ENCODE data around the gene AMBRA1.
"Not testable (repeated sequence)": the region's sequence is repeated elsewhere in the genome, so short reads cannot be mapped to it uniquely, and the experiment has no call there.

The AMBRA1 gene

GRCh38 chr11:46612326-46612725, 18.5 kb upstream of the AMBRA1 start:
- DNase-seq (ENCODE audit: low read depth), result no peak

- peak; percentile 26 for DNase-seq (ENCODE audit: low read depth)
Observed at GRCh38 chr11:46611526-46612304, 17.9 kb upstream of the AMBRA1 start.

- no peak for DNase-seq (ENCODE audit: low read depth)
Observed at GRCh38 chr11:46609386-46609785, 15.6 kb upstream of the AMBRA1 start.

- peak; percentile 29 for DNase-seq (ENCODE audit: low read depth)
Observed at GRCh38 chr11:46607516-46607915, 13.7 kb upstream of the AMBRA1 start.

GRCh38 chr11:46604796-46605195, 11.0 kb upstream of the AMBRA1 start:
- DNase-seq (ENCODE audit: low read depth), result no peak

- DNase-seq (ENCODE audit: low read depth), result no peak
Observed at GRCh38 chr11:46603704-46604308, 10.0 kb upstream of the AMBRA1 start.

GRCh38 chr11:46601129-46601528, 7.3 kb upstream of the AMBRA1 start:
- DNase-seq (ENCODE audit: low read depth), result no peak

- DNase-seq (ENCODE audit: low read depth), result peak; percentile 36
Observed at GRCh38 chr11:46600194-46600960, 6.6 kb upstream of the AMBRA1 start.

GRCh38 chr11:46599340-46600193, 5.7 kb upstream of the AMBRA1 start:
- peak; percentile 26 for DNase-seq (ENCODE audit: low read depth)

GRCh38 chr11:46597609-46598219, 3.9 kb upstream of the AMBRA1 start:
- DNase-seq (ENCODE audit: low read depth), result peak; percentile 85

GRCh38 chr11:46597155-46597554, 3.3 kb upstream of the AMBRA1 start:
- DNase-seq (ENCODE audit: low read depth), result no peak

- DNase-seq (ENCODE audit: low read depth), result no peak
Observed at GRCh38 chr11:46594785-46595184, 962 bp upstream of the AMBRA1 start.

GRCh38 chr11:46594374-46594700, 514 bp upstream of the AMBRA1 start:
- DNase-seq (ENCODE audit: low read depth), result no peak

GRCh38 chr11:46590740-46591605, 2.9 kb downstream of the AMBRA1 start:
- no peak for DNase-seq (ENCODE audit: low read depth)

GRCh38 chr11:46588915-46589314, 4.9 kb downstream of the AMBRA1 start:
- no peak for DNase-seq (ENCODE audit: low read depth)

- no peak for DNase-seq (ENCODE audit: low read depth)
Observed at GRCh38 chr11:46588131-46588530, 5.7 kb downstream of the AMBRA1 start.

GRCh38 chr11:46583513-46583912, 10.3 kb downstream of the AMBRA1 start:
- DNase-seq (ENCODE audit: low read depth), result not testable (repeated sequence)

GRCh38 chr11:46582588-46582987, 11.2 kb downstream of the AMBRA1 start:
- no peak for DNase-seq (ENCODE audit: low read depth)

- no peak for DNase-seq (ENCODE audit: low read depth)
Observed at GRCh38 chr11:46577058-46577457, 16.8 kb downstream of the AMBRA1 start.

GRCh38 chr11:46574656-46575055, 19.2 kb downstream of the AMBRA1 start:
- no peak for DNase-seq (ENCODE audit: low read depth)

Data from amniotic epithelial cell (primary cell).